Erythroblast (primary cell): ENCODE data around the gene YJEFN3.

ENCODE experiments used
- GATA1 ChIP-seq: IDR thresholded peaks from 2 replicates; pipeline ENCODE4 v1.6.1; 2011; ENCODE audit warnings: low read depth, mild to moderate bottlenecking, control low read depth, low read length, moderate library complexity
- POLR2A ChIP-seq: IDR thresholded peaks from 2 replicates; pipeline ENCODE4 v1.6.1; 2011; ENCODE audit warnings: mild to moderate bottlenecking, low read length

DNA sequence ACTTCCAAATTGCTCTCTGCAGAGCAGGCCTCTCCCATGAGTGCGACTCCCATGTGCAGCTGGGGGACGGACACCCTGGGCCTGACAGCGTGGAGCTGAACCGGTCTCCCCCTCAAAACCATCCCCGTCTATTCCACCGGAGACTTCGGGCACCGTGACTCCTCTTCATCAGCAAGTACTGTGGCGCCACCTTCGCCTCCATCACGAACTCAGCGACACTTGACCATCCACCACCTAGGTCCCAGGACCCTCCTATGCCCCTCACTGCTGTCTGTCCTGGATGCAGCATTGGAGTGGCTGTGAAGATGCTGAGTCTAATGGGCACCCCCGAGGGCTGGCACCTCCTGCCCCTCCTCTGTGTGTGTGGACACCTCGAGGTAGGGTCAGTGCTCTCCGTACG, 29.9 kb downstream of the YJEFN3 start:
- TF ChIP-seq POLR2A = no peak
- no peak for TF ChIP-seq GATA1
